HG03575 (cell line): ENCODE data around the gene SHLD1.

Experiments used
- ATAC-seq: cut with Tn5 transposase; IDR thresholded peaks from one replicate; pipeline ENCODE4 v1.9.1; 2021; ENCODE audit not compliant: unreplicated experiment, insufficient number of reproducible peaks, low FRiP score; ENCODE audit errors: extremely low read depth

Gene SHLD1

GRCh38 chr20:5806457-5807263 is 56.5 kb downstream of the SHLD1 start:
- no peak for ATAC-seq

- no peak for ATAC-seq
These were observed 57.2 kb downstream of the SHLD1 start for GRCh38 chr20:5807431-5807830.

- no peak for ATAC-seq
These were observed 58.7 kb downstream of the SHLD1 start for GRCh38 chr20:5808901-5809300.

- ATAC-seq: no peak
These were observed 59.3 kb downstream of the SHLD1 start for GRCh38 chr20:5809495-5809894.

GRCh38 chr20:5810800-5811422 is 60.7 kb downstream of the SHLD1 start:
- no peak for ATAC-seq

- ATAC-seq: no peak
These were observed 61.5 kb downstream of the SHLD1 start for GRCh38 chr20:5811746-5812145.

GRCh38 chr20:5818346-5818681 is 68.1 kb downstream of the SHLD1 start:
- no peak for ATAC-seq

GRCh38 chr20:5820738-5821137 is 70.5 kb downstream of the SHLD1 start:
- no peak for ATAC-seq

GRCh38 chr20:5821627-5822215 is 71.5 kb downstream of the SHLD1 start:
- no peak for ATAC-seq

GRCh38 chr20:5822569-5822968 is 72.4 kb downstream of the SHLD1 start:
- ATAC-seq: no peak

GRCh38 chr20:5825130-5825719 is 75.0 kb downstream of the SHLD1 start:
- ATAC-seq: no peak

- ATAC-seq: no peak
These were observed 77.1 kb downstream of the SHLD1 start for GRCh38 chr20:5827098-5827853.

GRCh38 chr20:5827861-5828260 is 77.7 kb downstream of the SHLD1 start:
- ATAC-seq: no peak

GRCh38 chr20:5829241-5829809 is 79.1 kb downstream of the SHLD1 start:
- ATAC-seq: no peak

- ATAC-seq: no peak
These were observed 81.5 kb downstream of the SHLD1 start for GRCh38 chr20:5831539-5832237.

GRCh38 chr20:5833309-5833941 is 83.2 kb downstream of the SHLD1 start:
- no peak for ATAC-seq

GRCh38 chr20:5834436-5835005 is 84.3 kb downstream of the SHLD1 start:
- ATAC-seq: no peak

GRCh38 chr20:5835321-5835821 is 85.2 kb downstream of the SHLD1 start:
- ATAC-seq: no peak
